ENCODE results near the gene DCD.

Gene DCD

DNA sequence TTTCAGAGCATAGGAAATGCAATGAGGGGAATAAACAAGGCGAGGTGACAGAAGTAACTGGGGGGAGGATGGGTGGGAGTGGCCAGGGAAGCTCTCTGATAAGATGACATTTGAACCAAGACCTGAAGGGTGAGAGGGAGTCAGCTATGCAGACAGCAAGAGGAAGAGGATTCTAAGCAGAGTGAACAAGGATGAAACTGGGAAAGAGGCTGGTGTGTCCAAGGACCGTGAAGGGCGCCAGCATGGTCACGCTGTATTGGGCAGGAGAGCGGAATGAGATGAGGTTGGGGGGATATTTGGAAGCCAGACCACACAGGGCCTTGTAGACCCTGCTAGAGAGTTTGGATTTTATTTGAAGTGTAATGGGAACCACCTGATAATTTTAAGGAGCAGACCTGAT, 49.2 kb downstream of the DCD start:
- 87 to 88% methylated on average over 5 of the region's 5 CpGs for WGBS, 2 experiments
- H3K36me3 ChIP-seq (ENCODE audit: control insufficient read depth, insufficient read depth, low read length) = no peaks in the 10 kb centered on the region

DNA sequence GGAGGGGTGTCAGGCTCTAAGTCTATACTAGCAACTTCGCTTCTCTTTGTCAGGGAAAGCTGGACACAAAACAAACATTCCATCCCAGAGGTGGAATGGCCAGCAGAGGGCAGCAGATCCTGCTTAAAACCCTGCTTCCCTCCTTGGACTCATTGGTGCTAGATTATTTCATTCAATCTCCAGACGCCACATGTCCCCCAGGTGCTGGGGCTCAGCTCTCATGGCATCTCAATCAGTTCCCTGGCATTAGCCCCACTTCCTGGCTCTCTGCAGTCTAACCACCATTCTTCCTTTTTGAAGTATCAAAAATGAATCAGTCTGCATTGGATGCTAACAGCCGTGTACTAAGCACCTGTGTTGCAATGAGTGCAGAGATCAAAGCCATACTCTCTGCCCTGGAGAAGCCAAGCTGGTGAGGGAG, 51.6 kb downstream of the DCD start:
- no peak overlapping the region for H3K4me3 ChIP-seq (ENCODE audit: insufficient read depth, low read depth, low read length)
- H3K9me3 ChIP-seq (ENCODE audit: control insufficient read depth, low read length) = no peaks in the 10 kb centered on the region
- WGBS, 2 experiments = 50 to 51% methylated on average over 3 of the region's 3 CpGs
- no peaks in the 10 kb centered on the region for H3K36me3 ChIP-seq (ENCODE audit: control insufficient read depth, insufficient read depth, low read length)
- no peaks in the 10 kb centered on the region for H3K27me3 ChIP-seq (ENCODE audit: control insufficient read depth, insufficient read depth, low read length, poor library complexity, severe bottlenecking)
- H3K4me1 ChIP-seq (ENCODE audit: control insufficient read depth, insufficient read depth, low read length) = no peaks in the 10 kb centered on the region
- H3K27ac ChIP-seq (ENCODE audit: insufficient read depth, low read depth, low read length, poor library complexity, severe bottlenecking) = no peak overlapping the region

More for the DNA sequence above, 49.2 kb downstream of the DCD start:
- Histone ChIP-seq H3K27me3 (ENCODE audit: control insufficient read depth, insufficient read depth, low read length, poor library complexity, severe bottlenecking) (no peaks in the 10 kb centered on the region), H3K9me3 (ENCODE audit: control insufficient read depth, low read length) (no peaks in the 10 kb centered on the region), H3K27ac (ENCODE audit: insufficient read depth, low read depth, low read length, poor library complexity, severe bottlenecking) (no peak overlapping the region), H3K4me1 (ENCODE audit: control insufficient read depth, insufficient read depth, low read length) (no peaks in the 10 kb centered on the region), H3K4me3 (ENCODE audit: insufficient read depth, low read depth, low read length) (no peak overlapping the region)

DNA sequence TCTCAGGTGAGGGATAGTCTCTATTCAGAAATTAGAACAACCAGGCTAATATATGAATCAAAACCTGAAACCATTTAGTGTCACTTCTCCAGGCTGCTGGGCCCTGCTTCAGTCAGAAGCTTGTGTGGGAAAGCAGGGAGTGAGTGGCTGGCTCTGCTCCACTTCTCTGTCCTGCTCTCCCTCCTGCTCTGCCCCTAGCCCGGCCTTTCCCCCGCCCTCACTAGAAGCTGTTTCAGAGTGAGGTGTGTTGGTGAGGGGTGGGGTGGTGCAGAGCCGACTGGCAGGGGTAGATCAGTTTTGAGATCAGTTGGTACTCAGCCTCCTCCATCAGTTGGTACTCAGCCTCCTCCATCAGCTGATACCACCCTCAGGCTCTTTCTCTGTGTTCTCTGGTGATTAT, 52.7 kb downstream of the DCD start:
- no peaks in the 10 kb centered on the region for H3K4me1 ChIP-seq (ENCODE audit: control insufficient read depth, insufficient read depth, low read length)
- no peak overlapping the region for H3K27ac ChIP-seq (ENCODE audit: insufficient read depth, low read depth, low read length, poor library complexity, severe bottlenecking)
- peaks cover 2% of the 10 kb centered on the region for H3K27me3 ChIP-seq (ENCODE audit: control insufficient read depth, insufficient read depth, low read length, poor library complexity, severe bottlenecking)
- no peaks in the 10 kb centered on the region for H3K9me3 ChIP-seq (ENCODE audit: control insufficient read depth, low read length)
- WGBS, 2 experiments = 78 to 100% methylated on average over 1 to 3 of the region's 3 CpGs
- no peaks in the 10 kb centered on the region for H3K36me3 ChIP-seq (ENCODE audit: control insufficient read depth, insufficient read depth, low read length)
- no peak overlapping the region for H3K4me3 ChIP-seq (ENCODE audit: insufficient read depth, low read depth, low read length)

Data from ectodermal cell (in vitro differentiated cells).